ENCODE measurements around the gene PTPN4.

The PTPN4 gene

GRCh38 chr2:119939915-119940314, 180.2 kb downstream of the PTPN4 start:
- no peaks in the 10 kb centered on the region for H3K27me3 ChIP-seq (replicated peaks; ENCODE audit: insufficient read depth, low read length)
- H3K4me2 ChIP-seq (ENCODE audit: low read depth, low read length): 0 out of 2 replicates have a peak overlapping the region, but pooled peaks have one; percentile 2
- peaks cover 34% of the 10 kb centered on the region for H3K4me1 ChIP-seq (ENCODE audit: low read length)

DNA sequence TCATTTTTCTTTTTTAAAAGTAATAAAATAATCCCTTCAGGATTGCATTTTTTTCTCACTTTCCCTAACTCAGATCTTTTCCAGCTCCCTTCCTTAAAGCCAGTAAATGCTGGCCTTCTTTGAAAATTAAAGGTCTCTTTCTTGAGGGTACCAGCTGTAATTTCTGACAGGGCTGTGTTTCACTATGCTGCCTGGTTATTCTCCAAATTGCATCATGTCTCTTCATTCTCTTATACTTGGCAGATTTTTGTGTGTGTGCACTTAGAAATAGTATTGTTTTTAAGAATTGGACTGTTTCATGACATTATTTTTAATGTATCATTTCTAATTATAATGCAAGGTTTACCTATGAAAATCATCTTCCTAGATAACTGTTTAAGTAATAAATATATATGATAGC, 181.1 kb downstream of the PTPN4 start:
- Histone ChIP-seq H3K79me2 (ENCODE audit: low read length) (no peaks in the 10 kb centered on the region), H3K36me3 (replicated peaks; ENCODE audit: insufficient read depth, low read length) (no peaks in the 10 kb centered on the region), H4K20me1 (ENCODE audit: insufficient read depth, low read length) (no peaks in the 10 kb centered on the region), H2AFZ (ENCODE audit: low read length) (no peak overlapping the region), H3K9me3 (replicated peaks; ENCODE audit: insufficient read depth, low read length) (no peaks in the 10 kb centered on the region), H3F3A (ENCODE audit: insufficient read depth, low read length) (no peaks in the 10 kb centered on the region; the same call in 1 of the 2 replicates), H3K4me1 (ENCODE audit: low read length) (peaks cover 34% of the 10 kb centered on the region), H3K4me3 (ENCODE audit: low read length) (no peak overlapping the region), H3K27me3 (replicated peaks; ENCODE audit: insufficient read depth, low read length) (no peaks in the 10 kb centered on the region), H3K9me2 (replicated peaks; ENCODE audit: insufficient read depth, low read length) (no peaks in the 10 kb centered on the region), H3K9ac (ENCODE audit: low read length) (no peak overlapping the region), H3K4me2 (ENCODE audit: low read depth, low read length) (no peak overlapping the region), H3K27ac (ENCODE audit: low read length) (no peak overlapping the region)
- TF ChIP-seq, protein P1, sequence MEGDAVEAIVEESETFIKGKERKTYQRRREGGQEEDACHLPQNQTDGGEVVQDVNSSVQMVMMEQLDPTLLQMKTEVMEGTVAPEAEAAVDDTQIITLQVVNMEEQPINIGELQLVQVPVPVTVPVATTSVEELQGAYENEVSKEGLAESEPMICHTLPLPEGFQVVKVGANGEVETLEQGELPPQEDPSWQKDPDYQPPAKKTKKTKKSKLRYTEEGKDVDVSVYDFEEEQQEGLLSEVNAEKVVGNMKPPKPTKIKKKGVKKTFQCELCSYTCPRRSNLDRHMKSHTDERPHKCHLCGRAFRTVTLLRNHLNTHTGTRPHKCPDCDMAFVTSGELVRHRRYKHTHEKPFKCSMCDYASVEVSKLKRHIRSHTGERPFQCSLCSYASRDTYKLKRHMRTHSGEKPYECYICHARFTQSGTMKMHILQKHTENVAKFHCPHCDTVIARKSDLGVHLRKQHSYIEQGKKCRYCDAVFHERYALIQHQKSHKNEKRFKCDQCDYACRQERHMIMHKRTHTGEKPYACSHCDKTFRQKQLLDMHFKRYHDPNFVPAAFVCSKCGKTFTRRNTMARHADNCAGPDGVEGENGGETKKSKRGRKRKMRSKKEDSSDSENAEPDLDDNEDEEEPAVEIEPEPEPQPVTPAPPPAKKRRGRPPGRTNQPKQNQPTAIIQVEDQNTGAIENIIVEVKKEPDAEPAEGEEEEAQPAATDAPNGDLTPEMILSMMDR (IDR thresholded peaks at IDR 0.05; ENCODE audit: low read length): no peak
- TF ChIP-seq EZH2phosphoT487 (IDR thresholded peaks at IDR 0.05; ENCODE audit: low read length) (no peak), EZH2 (optimal IDR thresholded peaks at IDR 0.05; ENCODE audit: low read depth, low read length) (no peak)
- DNase-seq: no peak

More at GRCh38 chr2:119939915-119940314, 180.2 kb downstream of the PTPN4 start:
- Histone ChIP-seq H3K27ac (ENCODE audit: low read length) (no peak overlapping the region), H2AFZ (ENCODE audit: low read length) (no peak overlapping the region), H3K9me2 (replicated peaks; ENCODE audit: insufficient read depth, low read length) (no peaks in the 10 kb centered on the region), H3K36me3 (replicated peaks; ENCODE audit: insufficient read depth, low read length) (no peaks in the 10 kb centered on the region), H3K4me3 (ENCODE audit: low read length) (no peak overlapping the region), H3K9me3 (replicated peaks; ENCODE audit: insufficient read depth, low read length) (no peaks in the 10 kb centered on the region), H3F3A (ENCODE audit: insufficient read depth, low read length) (no peaks in the 10 kb centered on the region; the same call in 1 of the 2 replicates), H4K20me1 (ENCODE audit: insufficient read depth, low read length) (no peaks in the 10 kb centered on the region), H3K79me2 (ENCODE audit: low read length) (no peaks in the 10 kb centered on the region), H3K9ac (ENCODE audit: low read length) (no peak overlapping the region)
- TF ChIP-seq EZH2phosphoT487 (IDR thresholded peaks at IDR 0.05; ENCODE audit: low read length) (no peak), EZH2 (optimal IDR thresholded peaks at IDR 0.05; ENCODE audit: low read depth, low read length) (no peak)
- TF ChIP-seq, protein P1 (IDR thresholded peaks at IDR 0.05; ENCODE audit: low read length): no peak
- no peak for DNase-seq

GRCh38 chr2:119941388-119941787, 181.7 kb downstream of the PTPN4 start:
- no peak overlapping the region for H3K9ac ChIP-seq (ENCODE audit: low read length)
- no peaks in the 10 kb centered on the region for H3K36me3 ChIP-seq (replicated peaks; ENCODE audit: insufficient read depth, low read length)
- no peaks in the 10 kb centered on the region for H4K20me1 ChIP-seq (ENCODE audit: insufficient read depth, low read length)
- DNase-seq: no peak
- no peak for TF ChIP-seq EZH2 (optimal IDR thresholded peaks at IDR 0.05; ENCODE audit: low read depth, low read length)
- TF ChIP-seq, protein P1 (IDR thresholded peaks at IDR 0.05; ENCODE audit: low read length): no peak
- no peak for TF ChIP-seq EZH2phosphoT487 (IDR thresholded peaks at IDR 0.05; ENCODE audit: low read length)
- no peaks in the 10 kb centered on the region for H3K9me3 ChIP-seq (replicated peaks; ENCODE audit: insufficient read depth, low read length)
- H2AFZ ChIP-seq (ENCODE audit: low read length): no peak overlapping the region
- H3K79me2 ChIP-seq (ENCODE audit: low read length): no peaks in the 10 kb centered on the region
- no peak overlapping the region for H3K27ac ChIP-seq (ENCODE audit: low read length)
- H3K4me3 ChIP-seq (ENCODE audit: low read length): no peak overlapping the region
- no peaks in the 10 kb centered on the region; the same call in 1 of the 2 replicates for H3F3A ChIP-seq (ENCODE audit: insufficient read depth, low read length)
- no peaks in the 10 kb centered on the region for H3K9me2 ChIP-seq (replicated peaks; ENCODE audit: insufficient read depth, low read length)
- no peak overlapping the region for H3K4me2 ChIP-seq (ENCODE audit: low read depth, low read length)
- H3K4me1 ChIP-seq (ENCODE audit: low read length): peaks cover 34% of the 10 kb centered on the region
- no peaks in the 10 kb centered on the region for H3K27me3 ChIP-seq (replicated peaks; ENCODE audit: insufficient read depth, low read length)

Data from MM.1S (cell line).